ENCODE results near the gene SYMPK. TPM values are rescaled to one million over a fixed set of nuclear protein-coding genes. Genes with fewer than 3 reads are reported as not detected.

Gene SYMPK
- total and polyA plus RNA-seq, 8 donors: 32.2 to 420 (median 79.8) TPM

GRCh38 chr19:45865269-45865948 is 2.5 kb upstream of the SYMPK start:
- Histone ChIP-seq H3K27me3 (peaks cover 0 to 34% (median 9%) of the 10 kb centered on the region in 3 donors), H3K27ac (peak overlapping the region; percentile 78 to 96 (median 92)), H3K4me1 (peaks cover 24 to 44% (median 36%) of the 10 kb centered on the region in 4 donors), H3K9me3 (no peaks in the 10 kb centered on the region), H3K4me3 (peak overlapping the region; percentile 75 to 97 (median 90)), H3K36me3 (peaks cover 0 to 6% (median 0%) of the 10 kb centered on the region in 4 donors)
- intact Hi-C loops (cut with DNase I; ENCODE audit: low total_unique reads): no loop called here
- no peak for TF ChIP-seq CTCF (IDR thresholded peaks at IDR 0.05)
- no peak for TF ChIP-seq POLR2A (IDR thresholded peaks at IDR 0.05)
- TF ChIP-seq POLR2AphosphoS5 (IDR thresholded peaks at IDR 0.05): no peak
- TF ChIP-seq EP300 (IDR thresholded peaks at IDR 0.05): no peak
- 26 to 63% (median 34%) methylated on average over 8 to 9 of the region's 9 CpGs for WGBS, 5 donors
- peak; percentile 45 to 48 for DNase-seq

- Histone ChIP-seq H3K4me1 (peaks cover 24 to 44% (median 39%) of the 10 kb centered on the region in 4 donors), H3K36me3 (peaks cover 0 to 14% (median 6%) of the 10 kb centered on the region in 4 donors), H3K9me3 (no peaks in the 10 kb centered on the region), H3K27ac (peak overlapping the region; percentile 78 to 96 (median 92)), H3K27me3 (peaks cover 0 to 34% (median 9%) of the 10 kb centered on the region in 3 donors), H3K4me3 (peak overlapping the region; percentile 75 to 97 (median 90))
- 9 to 23% (median 12%) methylated on average over 12 of the region's 12 CpGs for WGBS, 5 donors
- intact Hi-C loops (cut with DNase I; ENCODE audit: low total_unique reads): no loop called here
- no peak for DNase-seq
- TF ChIP-seq CTCF (IDR thresholded peaks at IDR 0.05): no peak
- no peak for TF ChIP-seq POLR2A (IDR thresholded peaks at IDR 0.05)
Measured at GRCh38 chr19:45864629-45865082, 1.7 kb upstream of the SYMPK start.

GRCh38 chr19:45863840-45864628 is 1.1 kb upstream of the SYMPK start, which contains the start of gene FOXA3:
FOXA3 (plus strand) TSS chr19:45864326; CDS start chr19:45864457, 131 bp downstream.
- TF ChIP-seq EP300 (IDR thresholded peaks at IDR 0.05): no peak
- peak in 2 of 3 donors; percentile 84 to 85 for TF ChIP-seq POLR2AphosphoS5 (IDR thresholded peaks at IDR 0.05)
- TF ChIP-seq CTCF (IDR thresholded peaks at IDR 0.05): peak in 5 of 7 experiments; percentile 62 to 84 (median 80)
- peak in 1 of 4 donors; percentile 24 for TF ChIP-seq POLR2A (IDR thresholded peaks at IDR 0.05)
- WGBS, 5 donors: 1 to 3% (median 2%) methylated on average over 22 to 71 of the region's 71 CpGs
- Histone ChIP-seq H3K36me3 (peaks cover 6 to 20% (median 12%) of the 10 kb centered on the region in 4 donors), H3K27ac (peak within 1 kb of the TSS; percentile 78 to 96 (median 92)), H3K4me3 (peak within 1 kb of the TSS; percentile 75 to 97 (median 90)), H3K27me3 (peaks cover 0 to 34% (median 9%) of the 10 kb centered on the region in 3 donors), H3K4me1 (peaks cover 24 to 43% (median 38%) of the 10 kb centered on the region in 4 donors), H3K9me3 (no peaks in the 10 kb centered on the region)
- peak; percentile 81 to 89 for DNase-seq
- intact Hi-C loops (cut with DNase I; ENCODE audit: low total_unique reads): no loop called here

- Histone ChIP-seq H3K9me3 (no peaks in the 10 kb centered on the region), H3K27ac (peak overlapping the region; percentile 78 to 96 (median 92)), H3K27me3 (peaks cover 0 to 34% (median 9%) of the 10 kb centered on the region in 3 donors), H3K4me1 (peaks cover 24 to 43% (median 37%) of the 10 kb centered on the region in 4 donors), H3K36me3 (peaks cover 11 to 27% (median 18%) of the 10 kb centered on the region in 4 donors), H3K4me3 (peak overlapping the region; percentile 75 to 97 (median 90))
- no peak for DNase-seq
- whole genome bisulfite sequencing, 5 donors: 2 to 5% (median 3%) methylated on average over 19 to 22 of the region's 22 CpGs
- TF ChIP-seq CTCF (IDR thresholded peaks at IDR 0.05) (no peak), POLR2A (IDR thresholded peaks at IDR 0.05) (no peak), POLR2AphosphoS5 (IDR thresholded peaks at IDR 0.05) (no peak), EP300 (IDR thresholded peaks at IDR 0.05) (no peak)
- intact Hi-C loops (cut with DNase I; ENCODE audit: low total_unique reads): no loop called here
Measured at GRCh38 chr19:45863335-45863839, 440 bp upstream of the SYMPK start.
